Effector CD8-positive, alpha-beta T cell (primary cell): ENCODE data around the gene SCT.
A peak's percentile ranks its signal among the peaks of the same experiment; 100 is the strongest.

Experiments
- DNase-seq: peaks from one replicate; lab custom pipeline; 2025; lab: John Stamatoyannopoulos, UW

The SCT gene

DNA sequence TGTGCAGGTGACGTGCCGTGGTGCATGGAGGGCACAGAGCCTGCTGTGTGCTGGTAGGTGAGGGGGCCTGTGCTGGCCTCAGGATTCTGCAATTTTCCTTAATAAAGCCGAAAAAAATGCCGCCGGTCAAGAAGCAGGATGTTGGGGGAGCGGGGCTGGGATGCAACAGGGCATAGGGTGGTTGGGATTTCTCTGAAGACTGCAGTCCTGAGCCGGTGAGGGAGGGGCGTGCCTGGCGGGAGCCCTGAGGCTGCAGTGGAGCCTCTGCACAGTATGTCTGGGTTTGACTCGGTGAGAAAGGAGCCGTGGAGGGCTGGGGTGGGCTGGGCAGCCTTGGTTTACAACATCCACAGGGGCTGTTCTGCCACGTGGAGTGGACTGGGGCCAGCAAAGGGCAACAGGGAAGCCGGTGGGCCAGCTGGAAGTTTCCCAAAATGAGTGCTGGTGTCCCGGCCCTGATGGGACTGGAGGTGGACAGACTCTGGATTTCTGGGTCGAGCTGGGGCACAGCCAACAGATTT, 3.6 kb downstream of the SCT start:
- DNase-seq, result no peak

DNA sequence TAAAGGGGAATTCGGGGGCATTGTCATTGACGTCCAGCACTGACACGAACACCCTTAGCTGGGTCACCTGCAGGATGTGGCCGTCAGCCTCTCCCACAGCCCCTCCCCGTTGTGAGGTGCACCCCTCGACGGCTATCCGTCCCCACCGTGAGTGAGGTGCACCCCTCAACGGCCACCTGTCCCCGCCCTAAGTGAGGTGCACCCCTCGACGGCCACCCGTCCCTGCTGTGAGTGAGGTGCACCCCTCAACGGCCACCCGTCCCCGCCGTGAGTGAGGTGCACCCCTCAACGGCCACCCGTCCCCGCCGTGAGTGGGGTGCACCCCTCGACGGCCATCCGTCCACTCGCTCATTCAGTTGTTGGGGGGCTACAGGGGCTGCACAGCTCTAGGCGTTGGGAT, 5.1 kb downstream of the SCT start:
- no peak for DNase-seq

DNA sequence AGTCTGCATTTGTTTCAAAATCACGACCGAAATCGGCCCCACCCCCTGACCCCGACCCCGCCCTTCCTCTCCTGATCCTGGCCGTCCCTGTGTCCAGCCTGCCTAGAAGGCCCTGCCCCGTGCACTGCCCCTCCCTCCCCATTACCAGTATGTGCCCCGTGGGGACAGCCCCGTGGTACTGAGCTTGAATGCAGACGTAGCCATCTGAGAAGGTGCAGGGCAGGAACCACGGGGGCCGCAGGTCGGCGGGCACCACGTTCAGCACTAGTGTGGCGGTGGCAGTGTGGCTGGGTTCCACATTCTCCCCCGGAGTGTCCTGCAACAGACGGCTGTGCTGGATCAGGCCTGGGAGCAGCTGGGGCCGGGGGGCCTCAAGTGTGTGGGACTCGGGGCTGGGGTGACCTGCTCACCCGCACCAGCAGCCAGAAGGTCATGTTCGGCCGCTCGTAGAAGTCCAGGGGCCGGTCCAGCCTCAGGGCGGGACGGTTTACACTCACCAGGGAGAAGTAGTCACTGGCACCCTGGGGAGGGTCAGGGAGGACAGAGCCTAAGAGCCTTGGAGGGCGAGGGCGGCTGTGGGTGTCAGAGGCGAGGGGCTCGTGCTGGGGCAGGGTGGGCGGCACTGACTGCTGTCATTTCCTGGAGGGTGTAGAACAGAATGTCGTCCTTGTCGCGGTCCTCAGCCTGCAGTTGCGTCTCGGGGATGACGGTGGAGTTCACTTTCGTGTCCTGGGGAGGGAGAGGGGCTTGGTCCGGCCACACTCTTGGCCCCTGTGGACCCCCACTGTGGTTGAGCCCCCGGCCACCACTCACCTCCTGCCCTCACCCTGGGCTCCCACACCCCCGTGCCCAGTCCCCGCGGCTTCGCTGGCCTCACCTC, 5.8 kb downstream of the SCT start:
- no peak for DNase-seq

- no peak for DNase-seq
Measured at GRCh38 chr11:620201-620600, 6.8 kb downstream of the SCT start.

GRCh38 chr11:619628-620050, 7.3 kb downstream of the SCT start:
- DNase-seq, result no peak

- no peak for DNase-seq
Measured at GRCh38 chr11:618856-619627, 7.9 kb downstream of the SCT start.

- no peak for DNase-seq
Measured at GRCh38 chr11:617912-618682, 8.9 kb downstream of the SCT start.

DNA sequence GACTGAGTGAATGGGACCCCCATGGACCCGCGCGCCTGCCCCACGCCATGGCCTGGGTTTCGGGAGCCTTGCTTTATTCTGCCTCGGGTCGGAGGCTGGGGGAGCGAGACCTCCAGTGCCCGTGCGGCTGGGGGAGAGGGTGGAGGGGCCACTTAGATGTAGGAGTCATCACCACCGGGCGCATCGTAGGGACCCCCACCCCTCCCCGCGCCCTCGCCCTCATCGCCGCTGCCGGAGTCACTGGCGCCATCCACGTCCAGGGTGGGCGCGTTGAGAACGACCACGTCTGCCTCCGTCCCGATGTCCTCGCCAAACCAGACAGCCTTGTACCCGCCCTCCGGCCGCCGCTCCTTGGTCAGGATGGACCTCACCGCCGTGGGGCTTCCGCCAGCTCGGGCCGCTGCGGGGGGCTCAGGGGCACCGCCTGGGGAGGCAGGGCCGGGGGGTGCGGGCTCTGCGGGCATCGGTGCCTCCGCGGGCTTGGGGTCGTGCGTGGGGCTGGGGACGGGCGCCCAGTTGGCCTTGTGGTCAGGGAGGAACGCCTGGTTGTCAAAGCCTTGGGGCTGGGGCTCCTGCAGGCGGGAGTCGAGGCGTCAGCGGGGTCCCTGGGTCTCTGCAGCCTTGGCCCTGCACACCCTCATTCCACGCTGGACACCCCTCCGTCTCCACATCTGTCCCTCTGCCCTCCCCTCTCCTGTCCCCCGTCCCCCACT, 9.6 kb downstream of the SCT start:
- DNase-seq, result no peak

DNA sequence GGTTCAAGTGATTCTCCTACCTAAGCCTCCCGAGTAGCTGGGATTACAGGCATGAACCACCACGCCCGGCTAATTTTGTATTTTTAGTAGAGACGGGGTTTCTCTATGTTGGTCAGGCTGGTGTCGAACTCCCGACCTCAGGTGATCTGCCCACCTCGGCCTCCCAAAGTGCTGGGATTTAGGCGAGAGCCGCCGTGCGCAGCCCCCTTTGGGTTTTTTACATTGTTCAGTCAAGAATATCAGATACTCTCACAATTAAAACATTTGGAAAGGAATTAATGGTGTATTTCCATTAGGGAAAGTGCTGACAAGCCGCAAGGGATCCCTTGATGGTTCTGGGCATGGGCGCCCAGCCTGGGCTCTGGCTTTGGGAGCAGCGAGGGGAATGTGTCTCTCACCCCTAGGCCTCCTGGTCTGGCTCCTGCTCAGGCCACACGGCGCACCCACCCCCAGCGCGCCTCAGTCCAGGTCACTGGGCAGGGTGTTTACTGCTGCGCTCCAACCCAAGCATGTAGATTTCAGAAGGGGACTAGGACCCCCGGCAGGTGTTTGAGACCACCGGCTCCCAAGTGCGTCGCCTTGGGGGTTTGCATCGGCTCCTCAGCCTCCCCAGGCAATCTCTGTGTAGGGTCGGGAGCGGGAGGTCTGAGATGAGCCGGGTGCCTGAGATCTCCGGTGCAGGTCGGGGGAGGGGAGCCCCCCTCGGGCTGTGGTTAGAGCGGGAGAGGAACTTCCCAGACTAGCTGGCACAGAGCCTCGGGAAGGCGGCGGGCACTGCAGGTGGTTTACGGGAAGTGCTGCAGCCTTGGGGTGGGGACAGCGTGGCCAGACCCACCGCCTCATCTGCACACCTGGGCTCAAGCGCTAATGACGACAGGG, 10.4 kb downstream of the SCT start:
- no peak for DNase-seq

DNA sequence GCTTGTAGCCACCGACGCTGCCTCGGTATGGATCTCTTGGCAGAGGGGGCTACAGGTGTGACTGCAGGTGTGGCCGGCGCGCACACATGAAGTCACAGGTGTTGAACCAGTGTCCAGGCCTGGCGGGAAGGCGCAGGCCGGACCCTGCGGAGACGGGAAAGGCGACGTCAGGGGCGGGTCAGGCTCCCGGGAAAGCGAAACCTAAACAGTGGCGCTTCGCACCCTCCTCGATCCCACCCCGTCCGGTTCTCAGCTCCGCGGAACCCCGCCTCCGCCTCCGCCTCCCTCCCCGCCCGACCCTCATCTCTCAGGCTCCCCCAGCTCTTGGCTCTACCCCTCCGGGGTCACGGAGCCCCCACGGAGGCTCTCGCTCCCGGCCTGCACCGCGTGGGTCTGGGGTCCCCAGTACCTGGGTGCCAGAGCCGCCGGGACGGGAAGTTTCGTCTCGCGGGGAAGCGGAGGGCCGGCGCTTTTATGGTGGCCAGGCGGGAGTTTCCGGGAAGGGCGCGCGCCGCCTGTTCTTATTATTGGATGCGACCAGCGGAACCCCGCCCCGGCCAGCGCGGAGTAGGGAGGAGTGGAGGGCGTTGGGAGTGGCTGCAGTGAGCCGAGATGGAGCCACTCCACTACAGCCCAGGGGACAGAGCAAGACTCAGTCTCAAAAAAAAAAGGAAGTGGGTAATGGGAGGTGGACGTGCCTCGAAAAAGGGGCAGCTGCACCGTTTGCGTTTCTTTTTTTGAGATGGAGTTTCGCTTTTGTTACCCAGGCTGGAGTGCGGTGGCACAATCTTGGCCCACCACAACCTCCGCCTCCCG, 11.3 kb downstream of the SCT start, which contains the start of gene IRF7:
TSS of gene IRF7 (minus strand) at position 447 of the 816 bp plus-strand sequence. CDS start 586 bp downstream, outside the sequence.
- peak; percentile 86 for DNase-seq

DNA sequence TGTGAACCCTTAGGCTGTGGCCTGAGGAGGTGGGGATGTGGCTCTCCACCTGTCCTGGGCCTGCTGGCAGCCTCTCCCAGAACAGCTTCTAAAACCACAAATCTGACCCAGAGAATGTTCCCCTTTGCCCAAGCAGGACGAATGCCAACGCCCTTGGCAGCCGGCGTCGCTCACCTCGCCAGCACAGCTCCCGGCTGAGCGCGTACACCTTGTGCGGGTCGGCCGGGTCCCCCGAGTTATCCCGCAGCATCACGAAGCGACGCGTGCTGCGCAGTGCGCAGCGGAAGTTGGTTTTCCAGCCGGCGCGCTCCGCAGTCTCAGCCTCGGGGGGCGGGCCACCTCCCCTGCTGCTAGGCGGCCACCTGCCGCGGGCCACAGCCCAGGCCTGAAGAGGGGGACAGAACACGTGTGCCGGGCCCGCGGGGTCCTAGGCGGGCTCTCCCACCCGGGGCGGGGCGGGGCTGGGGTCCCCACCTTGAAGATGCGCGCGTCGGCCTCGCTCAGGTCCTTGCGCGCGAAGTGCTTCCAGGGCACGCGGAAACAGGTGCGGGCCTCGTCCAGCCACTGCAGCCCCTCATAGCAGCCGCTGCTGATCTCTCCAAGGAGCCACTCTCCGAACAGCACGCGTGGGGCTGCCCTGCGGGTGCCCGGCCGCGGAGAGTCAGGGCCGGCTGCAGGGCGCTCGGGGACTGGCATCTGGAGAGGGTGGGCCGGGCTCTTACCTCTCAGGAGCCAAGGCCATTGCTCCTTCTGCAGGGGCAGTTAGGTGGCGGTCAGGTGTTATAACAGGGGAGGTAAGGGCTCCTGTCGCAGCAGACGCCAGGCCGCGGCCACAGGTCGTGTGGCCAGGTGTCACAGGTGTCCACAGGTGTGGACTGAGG, 12.1 kb downstream of the SCT start:
- no peak for DNase-seq

GRCh38 chr11:614021-614622, 12.9 kb downstream of the SCT start:
- no peak for DNase-seq

DNA sequence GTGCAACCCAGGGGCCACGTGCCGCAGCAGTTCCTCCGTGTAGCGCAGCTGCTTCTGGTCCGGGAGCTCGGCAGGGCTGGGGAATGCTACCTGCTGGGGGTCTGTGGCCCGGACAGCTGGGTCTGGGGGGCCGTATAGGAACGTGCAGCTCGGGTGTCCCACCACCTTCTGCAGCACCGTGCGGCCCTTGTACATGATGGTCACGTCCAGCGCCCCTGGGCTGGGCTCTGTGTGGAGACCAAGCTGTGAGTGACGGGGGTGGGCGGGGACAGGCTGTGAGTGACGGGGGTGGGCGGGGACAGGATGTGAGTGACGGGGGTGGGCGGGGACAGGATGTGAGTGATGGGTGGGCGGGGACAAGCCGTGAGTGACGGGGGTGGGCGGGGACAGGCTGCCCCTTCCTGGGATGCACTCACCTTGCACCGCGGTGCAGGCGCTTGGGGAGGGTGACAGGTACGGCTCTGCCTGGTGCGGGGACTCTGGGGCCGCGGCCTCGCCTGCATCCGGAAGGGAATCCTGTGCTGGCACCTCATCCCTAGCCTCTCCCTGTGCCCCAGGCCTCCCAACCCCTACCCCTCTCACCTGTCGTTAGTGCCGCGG, 13.5 kb downstream of the SCT start:
- peak; percentile 87 for DNase-seq

DNA sequence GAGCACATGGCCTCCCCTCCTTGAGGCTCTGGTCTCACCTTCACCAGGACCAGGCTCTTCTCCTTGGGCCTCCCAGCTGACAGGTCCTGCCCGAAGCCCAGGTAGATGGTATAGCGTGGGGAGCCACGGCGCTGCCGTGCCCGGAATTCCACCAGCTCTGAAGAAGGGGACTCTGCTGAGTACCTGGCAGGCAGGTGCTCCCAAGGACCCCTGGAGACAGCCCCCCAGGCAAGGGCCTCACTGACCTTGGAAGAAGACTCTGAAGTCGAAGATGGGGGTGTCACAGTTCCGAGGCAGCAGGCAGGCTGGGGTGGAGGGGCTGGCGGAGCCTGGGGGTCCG, 14.1 kb downstream of the SCT start:
- no peak for DNase-seq

- DNase-seq, result no peak
Measured at GRCh38 chr11:612201-612960, 14.6 kb downstream of the SCT start.

DNA sequence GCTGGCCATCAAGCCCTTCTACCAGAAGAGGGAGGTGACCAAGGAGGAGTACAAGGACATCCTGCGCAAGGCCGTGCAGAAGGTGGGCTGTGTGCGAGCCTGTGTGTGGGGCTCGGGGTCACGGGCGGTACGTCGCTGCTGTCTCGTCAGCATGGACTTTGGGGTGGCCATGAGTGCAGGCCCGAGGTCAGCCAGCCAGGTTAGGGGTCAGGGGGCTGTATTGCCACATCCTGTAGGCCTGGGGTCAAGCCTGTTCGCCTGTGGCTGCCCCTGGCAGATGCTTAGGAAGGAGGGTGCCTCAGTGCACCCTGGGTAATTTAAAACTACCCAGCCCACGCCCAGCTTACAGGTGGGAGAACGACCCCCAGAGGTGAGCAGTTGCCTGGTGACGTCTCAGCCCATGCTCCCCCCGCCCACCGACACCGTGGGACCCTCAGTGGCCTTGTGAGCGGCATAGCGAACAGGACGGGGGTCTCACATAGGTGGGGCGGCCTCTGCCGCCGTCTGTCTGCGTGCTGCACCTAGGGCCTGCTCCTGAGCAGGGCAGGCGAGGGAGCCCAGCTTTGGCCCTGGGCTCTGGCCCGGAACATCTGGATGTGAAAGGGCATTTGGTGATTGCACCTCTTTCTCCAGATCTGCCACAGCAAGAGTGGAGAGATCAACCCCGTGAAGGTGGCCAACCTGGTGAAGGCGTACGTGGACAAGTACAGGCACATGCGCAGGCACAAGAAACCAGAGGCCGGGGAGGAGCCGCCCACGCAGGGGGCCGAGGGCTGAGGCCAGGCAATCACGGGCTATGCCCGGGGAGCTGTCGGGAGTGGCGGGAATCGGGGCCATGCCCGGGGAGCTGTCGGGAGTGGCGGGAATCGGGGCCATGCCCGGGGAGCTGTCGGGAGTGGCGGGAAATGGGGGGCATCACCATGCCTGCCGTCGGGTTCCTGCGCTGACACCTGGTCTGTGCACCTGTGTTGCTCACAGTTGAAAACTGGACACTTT, 15.7 kb downstream of the SCT start:
- no peak for DNase-seq
